AG04450 (cell line): ENCODE data around the gene LGALS7. TPM values are rescaled to one million over a fixed set of nuclear protein-coding genes. Genes with fewer than 3 reads are reported as not detected.
"Not testable (repeated sequence)": the region's sequence is repeated elsewhere in the genome, so short reads cannot be mapped to it uniquely, and the experiment has no call there.

Source experiments
- CTCF ChIA-PET: fragments of 300-600, 350-600 bp; formaldehyde crosslinking; extraction: SDS; loops from one replicate; lab custom pipeline; 2022; ENCODE audit warnings: antibody characterized with exemption, inconsistent platforms; lab: Charles Lee
- POLR2A ChIA-PET: fragments of 350-600 bp; formaldehyde crosslinking; extraction: SDS; loops from one replicate; lab custom pipeline; 2021; ENCODE audit warnings: antibody characterized with exemption, inconsistent platforms; lab: Yijun Ruan, JAX
- DNase-seq: peaks from one replicate; pipeline ENCODE4 v3.0.0-alpha.2; 2011; ENCODE audit warnings: low read depth, low spot score
- H3K27ac ChIP-seq: one replicate; pipeline ENCODE4 v1.5.1; 2012; ENCODE audit warnings: low read depth, low read length, control low read depth
- H3K27me3 ChIP-seq: one replicate; pipeline ENCODE4 v1.6.0; 2012; ENCODE audit warnings: low read length; ENCODE audit not compliant: control insufficient read depth, insufficient read depth
- H3K4me3 ChIP-seq: 2 replicates; pipeline ENCODE4 v1.5.1; 2011; ENCODE audit warnings: mild to moderate bottlenecking, low read depth, low read length, control low read depth
- H3K9me3 ChIP-seq: 2 replicates; pipeline ENCODE4 v1.5.1; 2012; ENCODE audit warnings: low read length; ENCODE audit not compliant: control insufficient read depth, insufficient read depth
- polyA plus RNA-seq: library from polyadenylated mRNA; depleted of rRNA; stranded (reverse); fragments of >200 nt; gene quantifications from 2 replicates; pipeline ENCODE4 v1.2.3, GENCODE V29; 2011
- TF ChIP-seq, protein P1 (sequence below): IDR thresholded peaks from 2 replicates; pipeline ENCODE4 v1.5.1; 2011; ENCODE audit warnings: low read depth, low read length, control low read depth, inconsistent platforms

Gene LGALS7
- polyA plus RNA-seq, 1 experiment: not detected

DNA sequence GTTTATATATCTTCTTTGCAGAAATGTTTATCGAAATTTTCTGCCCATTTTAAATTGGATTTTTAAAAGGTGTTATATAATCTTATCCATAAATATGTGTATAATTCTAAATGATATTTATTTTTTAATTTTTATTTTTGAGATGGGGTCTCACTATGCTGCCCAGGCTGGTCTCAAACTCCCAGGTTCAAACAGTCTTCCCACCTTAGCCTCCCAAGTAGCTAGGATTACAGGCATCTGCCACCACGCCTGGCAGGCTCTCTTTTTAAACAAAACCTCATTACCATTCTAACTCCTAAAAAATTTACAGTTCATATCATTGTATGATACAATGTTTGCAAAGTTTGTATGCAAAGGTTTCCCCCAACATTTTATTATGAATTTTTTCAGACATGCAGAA lies 22.8 kb upstream of the LGALS7 start:
- Histone ChIP-seq H3K27me3 (no peaks in the 10 kb centered on the region), H3K9me3 (no peaks in the 10 kb centered on the region; the same call in 1 of the 2 replicates), H3K4me3 (no peak overlapping the region), H3K27ac (no peak overlapping the region)
- ChIA-PET CTCF (no interaction called here), POLR2A (no interaction called here)
- TF ChIP-seq, protein P1, sequence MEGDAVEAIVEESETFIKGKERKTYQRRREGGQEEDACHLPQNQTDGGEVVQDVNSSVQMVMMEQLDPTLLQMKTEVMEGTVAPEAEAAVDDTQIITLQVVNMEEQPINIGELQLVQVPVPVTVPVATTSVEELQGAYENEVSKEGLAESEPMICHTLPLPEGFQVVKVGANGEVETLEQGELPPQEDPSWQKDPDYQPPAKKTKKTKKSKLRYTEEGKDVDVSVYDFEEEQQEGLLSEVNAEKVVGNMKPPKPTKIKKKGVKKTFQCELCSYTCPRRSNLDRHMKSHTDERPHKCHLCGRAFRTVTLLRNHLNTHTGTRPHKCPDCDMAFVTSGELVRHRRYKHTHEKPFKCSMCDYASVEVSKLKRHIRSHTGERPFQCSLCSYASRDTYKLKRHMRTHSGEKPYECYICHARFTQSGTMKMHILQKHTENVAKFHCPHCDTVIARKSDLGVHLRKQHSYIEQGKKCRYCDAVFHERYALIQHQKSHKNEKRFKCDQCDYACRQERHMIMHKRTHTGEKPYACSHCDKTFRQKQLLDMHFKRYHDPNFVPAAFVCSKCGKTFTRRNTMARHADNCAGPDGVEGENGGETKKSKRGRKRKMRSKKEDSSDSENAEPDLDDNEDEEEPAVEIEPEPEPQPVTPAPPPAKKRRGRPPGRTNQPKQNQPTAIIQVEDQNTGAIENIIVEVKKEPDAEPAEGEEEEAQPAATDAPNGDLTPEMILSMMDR: no peak
- DNase-seq: no peak

DNA sequence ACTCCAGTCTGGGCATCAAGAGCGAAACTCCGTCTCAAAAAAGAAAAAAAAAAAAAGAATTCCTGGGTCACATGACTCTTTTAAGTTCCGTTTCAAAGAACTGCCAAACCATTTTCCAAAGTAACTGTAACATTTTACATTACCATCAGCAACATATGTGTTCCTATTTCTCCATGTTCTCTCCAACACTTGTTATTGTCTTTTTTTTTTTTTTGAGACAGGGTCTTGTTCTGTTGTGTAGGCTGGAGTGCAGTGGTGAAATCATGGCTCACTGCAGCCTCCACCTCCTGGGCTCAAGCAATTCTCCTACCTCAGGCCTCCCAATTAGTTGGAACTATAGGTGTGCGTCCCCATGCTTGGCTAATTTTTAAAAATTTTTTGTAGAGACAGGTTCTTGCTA lies 22.2 kb upstream of the LGALS7 start:
- TF ChIP-seq, protein P1: no peak
- POLR2A ChIA-PET: no interaction called here
- DNase-seq: no peak
- Histone ChIP-seq H3K9me3 (no peaks in the 10 kb centered on the region; the same call in 1 of the 2 replicates), H3K27me3 (no peaks in the 10 kb centered on the region), H3K27ac (no peak overlapping the region), H3K4me3 (no peak overlapping the region)
- CTCF ChIA-PET: no interaction called here

- CTCF ChIA-PET: no interaction called here
- TF ChIP-seq, protein P1: no peak
- DNase-seq: no peak
- Histone ChIP-seq H3K9me3 (no peaks in the 10 kb centered on the region; the same call in 1 of the 2 replicates), H3K4me3 (no peak overlapping the region), H3K27ac (no peak overlapping the region), H3K27me3 (no peaks in the 10 kb centered on the region)
- POLR2A ChIA-PET: interaction anchor here (0.7 kb wide), 1 partner anchor 38 kb away, joined by 3 read pairs; the partner anchor contains the start of gene ECH1
Observed at GRCh38 chr19:38793671-38794070, 20.4 kb upstream of the LGALS7 start.

DNA sequence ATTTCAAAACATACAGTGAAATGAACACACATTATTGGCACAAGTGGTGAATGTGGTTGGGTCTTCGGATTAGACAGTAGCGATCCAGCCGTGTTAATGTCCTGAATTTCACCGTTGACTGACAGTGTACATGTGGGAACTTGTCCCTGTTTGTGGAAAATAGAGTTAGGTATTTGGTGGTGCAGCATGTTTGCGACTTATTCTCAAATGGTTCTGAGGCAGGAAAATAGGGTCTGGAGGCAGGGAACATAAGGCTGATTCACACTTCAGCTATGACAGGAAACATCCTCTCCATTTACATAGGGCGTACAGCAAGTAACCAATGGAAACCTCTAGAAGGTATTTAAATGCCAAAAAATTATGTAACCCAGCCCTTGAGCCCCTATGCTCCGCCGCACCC lies 19.9 kb upstream of the LGALS7 start:
- H3K4me3 ChIP-seq: no peak overlapping the region
- DNase-seq: no peak
- ChIA-PET POLR2A (interaction anchor here (0.7 kb wide), 1 partner anchor 39 kb away, joined by 3 read pairs; the partner anchor contains the start of gene ECH1), CTCF (no interaction called here)
- TF ChIP-seq, protein P1: no peak
- H3K9me3 ChIP-seq: no peaks in the 10 kb centered on the region; the same call in 1 of the 2 replicates
- H3K27ac ChIP-seq: no peak overlapping the region
- H3K27me3 ChIP-seq: no peaks in the 10 kb centered on the region

DNA sequence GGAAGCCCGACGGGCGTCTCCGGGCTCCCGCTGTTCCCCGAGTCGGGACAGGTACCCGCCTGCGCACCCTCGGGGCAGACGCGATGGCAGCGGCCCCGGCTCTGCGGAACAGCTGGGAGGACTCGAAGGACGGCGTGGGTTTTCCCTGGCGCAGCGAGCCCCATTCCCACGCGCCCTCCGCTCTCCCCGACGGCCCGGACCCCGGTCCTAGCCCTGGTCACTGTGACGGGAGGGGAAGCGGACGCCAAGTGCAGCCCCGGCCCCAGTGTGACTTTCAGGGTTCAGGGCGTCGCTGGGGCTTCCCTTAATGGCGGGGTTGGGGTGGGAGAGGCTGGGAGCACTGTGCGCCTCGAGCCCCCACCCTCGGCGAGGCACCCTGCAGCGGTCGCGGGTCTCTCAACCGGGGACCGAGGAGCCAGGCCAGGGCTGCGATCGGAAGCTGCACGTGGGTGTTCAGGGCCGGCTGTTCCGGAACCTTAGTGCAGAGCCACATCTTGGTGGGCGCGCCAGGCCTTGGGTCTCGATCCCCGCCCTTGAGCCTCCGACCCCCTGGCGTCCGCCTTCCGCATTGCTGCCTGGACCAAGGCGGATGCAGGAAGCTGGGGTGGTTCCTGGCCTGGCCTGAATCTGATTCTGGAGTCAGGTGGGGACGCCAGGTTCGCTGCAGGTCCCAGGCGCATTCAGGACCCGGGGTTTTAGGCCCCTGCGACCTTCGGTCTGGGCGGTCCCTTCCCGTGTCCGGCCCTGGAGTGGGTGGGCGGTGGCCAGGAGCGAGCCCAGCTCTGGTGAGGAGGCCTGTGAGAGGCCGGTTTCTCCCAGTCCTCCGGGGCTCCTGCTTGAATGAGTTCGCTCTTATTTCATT lies 19.2 kb upstream of the LGALS7 start:
- Histone ChIP-seq H3K4me3 (no peak overlapping the region), H3K9me3 (no peaks in the 10 kb centered on the region; the same call in 1 of the 2 replicates), H3K27me3 (no peaks in the 10 kb centered on the region), H3K27ac (peak overlapping the region; percentile 11)
- DNase-seq: no peak
- TF ChIP-seq, protein P1: peak; percentile 20; the same call in 1 of the 2 replicates
- CTCF ChIA-PET: no interaction called here
- POLR2A ChIA-PET: no interaction called here

DNA sequence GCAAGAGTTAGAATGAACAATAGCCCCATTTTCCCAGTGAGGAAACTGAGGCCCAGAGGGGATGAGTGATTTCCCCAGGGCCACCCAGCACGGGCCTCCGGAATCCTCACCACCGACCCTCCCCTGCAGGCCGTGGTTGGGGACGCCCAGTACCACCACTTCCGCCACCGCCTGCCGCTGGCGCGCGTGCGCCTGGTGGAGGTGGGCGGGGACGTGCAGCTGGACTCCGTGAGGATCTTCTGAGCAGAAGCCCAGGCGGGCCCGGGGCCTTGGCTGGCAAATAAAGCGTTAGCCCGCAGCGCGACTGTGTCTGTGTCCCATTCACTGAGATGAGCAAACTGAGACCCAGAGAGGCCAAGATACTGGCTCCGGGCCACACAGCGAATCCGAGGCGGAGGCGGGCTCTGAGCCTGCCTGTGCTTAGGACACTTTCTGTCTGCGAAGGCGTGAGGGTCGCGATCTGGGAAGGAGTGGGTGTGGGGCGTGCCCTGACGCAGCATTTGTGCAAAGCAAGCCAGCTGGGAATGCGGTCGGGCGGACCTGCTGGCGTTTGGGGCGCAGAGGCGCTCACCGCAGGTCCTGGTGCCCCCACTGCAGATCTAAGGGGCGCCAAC lies 18.2 kb upstream of the LGALS7 start:
- CTCF ChIA-PET, POLR2A ChIA-PET, H3K27me3 ChIP-seq, DNase-seq, H3K4me3 ChIP-seq, H3K9me3 ChIP-seq, H3K27ac ChIP-seq: not testable (repeated sequence)
